NCI-H510A treated with DMSO at 0.1 percent for 48 hours (cell line): ENCODE data around the gene KIAA1755.
A peak's percentile ranks its signal among the peaks of the same experiment; 100 is the strongest.
"Not testable (repeated sequence)": the region's sequence is repeated elsewhere in the genome, so short reads cannot be mapped to it uniquely, and the experiment has no call there.

Source experiments
- DNase-seq: peaks from one replicate; lab custom pipeline; 2025; lab: John Stamatoyannopoulos, UW

KIAA1755 gene

DNA sequence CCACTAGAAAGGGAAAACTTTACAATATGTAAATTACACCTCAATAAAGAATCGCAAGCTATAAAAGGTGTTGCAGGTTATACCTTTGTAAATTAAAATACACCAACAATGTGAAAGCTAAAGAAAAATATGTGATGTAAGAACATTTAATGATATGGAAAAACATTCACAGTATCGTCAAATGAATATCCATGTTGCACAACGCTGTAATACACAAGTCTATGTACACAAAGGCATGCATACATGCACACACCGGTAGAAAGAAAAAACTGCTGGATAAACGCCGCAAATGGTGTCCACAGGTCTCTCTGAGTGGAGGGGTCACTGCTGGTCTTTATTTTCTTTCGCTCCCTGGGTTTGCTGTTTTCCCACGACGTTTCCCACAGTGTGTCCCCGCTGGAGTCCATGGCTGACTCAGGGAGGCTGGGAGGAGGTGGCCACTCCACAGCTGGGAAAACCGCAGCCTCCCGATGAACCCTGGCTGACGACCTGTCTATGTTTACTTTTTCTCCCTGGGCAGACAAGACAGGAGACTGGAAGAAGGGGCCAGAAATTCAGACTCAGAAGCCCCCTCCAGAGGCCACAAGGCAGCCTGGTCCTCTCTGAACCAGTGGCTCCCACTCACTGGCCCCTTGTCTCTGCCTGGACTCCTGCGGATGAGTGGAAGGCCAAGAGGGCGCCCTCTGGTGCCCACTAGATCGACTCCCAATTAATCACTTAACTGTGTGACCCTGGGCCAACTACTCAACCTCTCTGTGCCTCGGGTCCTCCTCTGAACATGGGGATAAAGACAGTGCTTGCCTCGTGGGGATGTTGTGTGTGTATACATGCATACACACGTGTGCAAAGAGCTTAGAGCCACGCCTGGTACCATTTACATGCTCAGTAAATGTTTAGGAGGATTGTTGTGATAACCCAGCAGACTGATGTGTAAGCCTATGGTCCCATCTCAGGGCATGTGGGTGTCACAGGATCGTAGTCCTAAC, 30.6 kb upstream of the KIAA1755 start:
- DNase-seq = peak; percentile 45

- no peak for DNase-seq
Observed at GRCh38 chr20:38286586-38287531, 26.3 kb upstream of the KIAA1755 start.

DNA sequence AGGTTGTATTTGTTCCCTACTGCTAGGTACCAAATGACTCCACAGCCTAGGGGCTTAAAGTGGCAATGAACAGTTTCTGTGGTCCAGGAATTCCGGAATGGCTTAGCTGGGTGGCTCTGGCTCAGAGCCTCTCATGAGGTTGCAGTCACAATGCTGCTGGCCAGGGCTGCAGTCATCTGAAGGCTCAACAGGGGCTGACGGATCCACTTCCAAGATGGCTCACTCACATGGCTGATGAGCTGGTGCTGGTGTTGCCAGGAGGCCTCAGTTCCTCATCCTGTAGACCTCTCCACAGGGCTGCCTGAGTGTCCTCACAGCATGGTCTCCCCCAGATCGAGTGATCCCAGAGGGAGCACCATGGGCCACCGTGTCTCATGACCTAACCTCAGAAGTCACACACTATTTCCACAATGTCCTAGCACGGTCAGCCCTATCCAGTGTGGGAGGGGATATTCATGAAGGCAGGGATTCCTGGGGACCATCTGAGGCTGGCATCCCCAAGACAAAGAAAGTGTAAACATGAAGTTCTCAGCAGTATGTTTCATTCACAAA, 24.4 kb upstream of the KIAA1755 start:
- DNase-seq = no peak

DNA sequence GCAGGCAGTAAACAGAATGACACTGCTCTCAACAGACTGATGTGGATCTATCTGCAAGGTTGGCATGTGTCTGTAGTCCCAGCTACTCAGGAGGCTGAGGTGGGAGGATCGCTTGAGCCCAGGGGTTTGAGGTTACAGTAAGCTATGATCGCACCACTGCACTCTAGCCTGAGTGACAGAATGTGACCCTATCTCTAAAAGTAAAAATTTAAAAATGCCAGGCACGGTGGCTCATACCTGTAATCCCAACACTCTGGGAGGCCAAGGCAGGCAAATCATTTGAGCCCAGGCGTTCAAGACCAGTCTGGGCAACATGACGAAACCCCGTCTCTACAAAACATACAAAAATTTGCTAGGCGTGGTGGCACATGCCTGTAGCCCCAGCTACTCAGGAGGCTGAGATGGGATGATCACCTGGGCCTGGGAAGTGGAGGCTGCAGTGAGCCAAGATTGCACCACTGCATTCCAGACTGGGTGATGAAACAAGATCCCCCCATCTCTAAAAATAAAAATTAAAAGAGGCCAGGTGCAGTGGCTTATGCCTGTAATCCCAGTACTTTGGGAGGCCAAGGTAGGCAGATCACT, 23.6 kb upstream of the KIAA1755 start:
- DNase-seq = not testable (repeated sequence)

DNA sequence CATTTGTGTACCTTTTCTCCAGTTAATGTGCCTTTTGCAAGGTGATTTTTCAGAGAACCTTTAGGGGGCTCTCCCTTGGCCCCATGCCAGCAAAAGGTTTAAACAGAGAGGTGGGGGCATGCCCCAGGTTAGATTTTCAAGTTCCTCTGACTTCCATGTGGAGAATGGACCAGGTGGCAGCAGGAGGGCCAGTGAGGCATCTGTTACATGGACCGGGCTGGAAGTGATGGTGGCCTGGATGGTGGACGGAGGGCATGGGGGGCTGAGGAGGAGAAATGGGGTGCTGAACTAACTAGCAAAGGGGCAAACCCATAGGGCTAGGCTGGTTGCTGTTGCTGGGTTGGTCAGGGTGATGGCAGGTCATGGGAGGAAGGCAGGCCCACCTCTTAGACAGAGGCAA, 22.7 kb upstream of the KIAA1755 start:
- DNase-seq = no peak

GRCh38 chr20:38281176-38281915, 20.8 kb upstream of the KIAA1755 start:
- not testable (repeated sequence) for DNase-seq

DNA sequence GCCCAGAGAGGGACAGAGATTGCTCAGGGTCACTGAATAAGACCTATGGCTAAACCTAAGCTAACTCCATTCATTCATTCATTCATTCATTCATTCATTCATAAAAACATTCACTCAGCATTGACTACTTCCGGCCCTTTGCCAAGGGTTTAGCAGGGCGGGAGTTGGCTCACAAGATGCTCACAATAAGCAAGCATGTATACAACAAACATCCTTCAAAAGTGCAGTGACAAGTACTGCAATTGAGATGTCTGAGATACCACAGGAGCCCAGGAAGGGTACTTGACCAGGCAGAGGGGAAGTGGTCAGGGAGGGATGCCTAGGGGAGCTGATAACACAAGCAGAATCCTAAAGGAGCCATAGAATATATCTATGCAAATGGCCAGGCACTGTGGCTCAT, 18.2 kb upstream of the KIAA1755 start:
- no peak for DNase-seq

GRCh38 chr20:38278131-38278530, 17.6 kb upstream of the KIAA1755 start:
- DNase-seq = no peak

- DNase-seq = no peak
Observed at GRCh38 chr20:38277691-38278090, 17.2 kb upstream of the KIAA1755 start.

- no peak for DNase-seq
Observed at GRCh38 chr20:38277285-38277684, 16.8 kb upstream of the KIAA1755 start.

DNA sequence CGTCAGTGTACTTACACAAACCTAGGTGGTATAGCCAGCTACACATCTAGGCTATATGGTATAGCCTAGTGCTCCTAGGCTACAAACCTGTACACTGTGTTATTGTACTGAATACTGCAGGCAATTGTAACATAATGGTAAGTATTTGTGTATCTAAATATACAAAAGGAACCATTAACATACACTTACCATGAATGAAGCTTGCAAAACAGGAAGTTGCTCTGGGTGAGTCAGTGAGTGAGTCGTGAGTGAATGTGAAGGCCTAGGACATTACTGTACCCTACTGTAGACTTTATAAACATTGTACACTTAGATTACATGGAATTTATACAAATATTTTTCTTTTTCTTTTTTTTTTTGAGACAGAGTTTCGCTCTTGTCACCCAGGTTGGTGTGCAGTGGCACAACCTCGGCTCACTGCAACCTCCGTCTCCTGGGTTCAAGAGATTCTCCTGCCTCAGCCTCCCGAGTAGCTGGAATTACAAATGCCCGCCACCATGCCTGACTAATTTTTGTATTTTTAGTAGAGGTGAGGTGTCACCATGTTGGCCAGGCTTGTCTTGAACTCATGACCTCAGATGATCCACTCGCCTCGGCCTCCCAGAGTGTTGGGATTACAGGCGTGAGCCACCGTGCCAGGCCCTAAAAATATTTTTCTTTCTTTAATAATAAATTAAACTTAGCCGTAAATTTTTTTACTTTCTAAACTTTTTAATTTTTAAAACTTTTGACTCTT, 15.4 kb upstream of the KIAA1755 start:
- no peak for DNase-seq

GRCh38 chr20:38272961-38273360, 12.4 kb upstream of the KIAA1755 start:
- no peak for DNase-seq

- DNase-seq = no peak
Observed at GRCh38 chr20:38272398-38272797, 11.9 kb upstream of the KIAA1755 start.

- no peak for DNase-seq
Observed at GRCh38 chr20:38271608-38272120, 11.1 kb upstream of the KIAA1755 start.

GRCh38 chr20:38270869-38271605, 10.5 kb upstream of the KIAA1755 start:
- DNase-seq = no peak

GRCh38 chr20:38269715-38270114, 9.2 kb upstream of the KIAA1755 start:
- no peak for DNase-seq

DNA sequence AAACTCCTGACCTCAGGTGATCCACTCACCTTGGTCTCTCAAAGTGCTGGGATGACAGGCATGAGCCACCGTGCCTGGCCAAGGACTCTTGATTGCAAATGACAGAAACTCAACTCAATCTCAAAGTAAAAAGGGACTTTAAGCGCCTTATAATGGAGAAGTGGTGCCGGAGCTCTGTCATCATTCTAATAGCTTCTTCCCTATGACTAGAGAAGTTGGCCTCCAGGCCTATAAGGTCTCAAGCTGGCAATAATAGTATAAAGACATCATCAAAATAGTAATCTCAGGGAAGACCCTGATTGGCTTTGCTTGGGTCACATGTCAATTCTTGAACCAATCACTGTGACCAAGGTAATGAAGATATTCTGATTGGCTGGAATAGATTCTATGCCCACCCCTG, 8.5 kb upstream of the KIAA1755 start:
- no peak for DNase-seq

- DNase-seq = no peak
Observed at GRCh38 chr20:38267901-38268514, 7.5 kb upstream of the KIAA1755 start.

GRCh38 chr20:38267296-38267695, 6.8 kb upstream of the KIAA1755 start:
- DNase-seq = no peak
